H1 (cell line): ENCODE measurements around the gene AKIRIN2. TPM values are rescaled to one million over a fixed set of nuclear protein-coding genes. Genes with fewer than 3 reads are reported as not detected.

ENCODE experiments used
- CTCF ChIA-PET: fragments of 300-600 bp; sonication (Branson Sonifier 250); formaldehyde crosslinking; loops from one replicate; lab custom pipeline; 2021; ENCODE audit not compliant: partially characterized antibody; lab: Charles Lee
- POLR2A ChIA-PET: fragments of 300-600 bp; sonication (Branson Sonifier 250); formaldehyde crosslinking; loops from one replicate; lab custom pipeline; 2021; ENCODE audit warnings: inconsistent platforms; ENCODE audit not compliant: partially characterized antibody; lab: Charles Lee
- DNase-seq, 2 experiments: peaks; one replicate each; pipeline versions ENCODE4 v3.0.0 to v3.0.0-alpha.2; 2010 to 2022; ENCODE audit warnings: low spot score in 2 of 2, low read depth in 1 of 2, mixed read lengths in 1 of 2
- FAIRE-seq: peaks from 2 replicates; lab custom pipeline; 2011; peaks lifted over from hg19 to GRCh38; lab: Jason Lieb, UNC
- H2AFZ ChIP-seq: 2 replicates; pipeline ENCODE4 v1.8.1; 2012; ENCODE audit warnings: low read length, inconsistent platforms
- H2AK5ac ChIP-seq: 2 replicates; pipeline ENCODE4 v1.6.1; 2013; ENCODE audit warnings: low read depth, low read length
- H2BK120ac ChIP-seq: replicated peaks from 2 replicates; pipeline ENCODE3; 2013; ENCODE audit warnings: low read depth, low read length, inconsistent platforms
- H2BK12ac ChIP-seq: 2 replicates; pipeline ENCODE4 v1.6.1; 2013; ENCODE audit warnings: low read depth, low read length
- H2BK15ac ChIP-seq: 2 replicates; pipeline ENCODE4 v1.6.1; 2013; ENCODE audit warnings: low read length
- H2BK20ac ChIP-seq: 2 replicates; pipeline ENCODE4 v1.6.1; 2013; ENCODE audit warnings: low read length
- H2BK5ac ChIP-seq: 2 replicates; pipeline ENCODE4 v1.6.1; 2013; ENCODE audit warnings: low read depth, low read length
- H3K14ac ChIP-seq: 2 replicates; pipeline ENCODE4 v1.6.1; 2013; ENCODE audit warnings: inconsistent platforms; ENCODE audit not compliant: insufficient read length
- H3K18ac ChIP-seq: 2 replicates; pipeline ENCODE4 v1.6.1; 2013; ENCODE audit warnings: low read length; ENCODE audit errors: extremely low read depth
- H3K23ac ChIP-seq: 2 replicates; pipeline ENCODE4 v1.6.1; 2013; ENCODE audit warnings: inconsistent platforms; ENCODE audit not compliant: insufficient read length
- H3K23me2 ChIP-seq: 2 replicates; pipeline ENCODE4 v1.6.1; 2013; ENCODE audit warnings: low read depth, low read length
- H3K27ac ChIP-seq: 2 replicates; pipeline ENCODE4 v1.6.1; 2011; ENCODE audit warnings: low read depth, low read length, inconsistent platforms
- H3K27me3 ChIP-seq, 4 experiments: replicated peaks in 1 of 4; 1 replicate in 1 of 4; 2 replicates in 3 of 4; pipeline versions ENCODE4 v1.6.1 to v1.8.1; 2011 to 2013; ENCODE audit warnings: low read length in 3 of 4, mild to moderate bottlenecking in 3 of 4, inconsistent platforms in 2 of 4, mixed read lengths in 2 of 4, moderate library complexity in 1 of 4; ENCODE audit not compliant: control insufficient read depth in 3 of 4, insufficient read depth in 3 of 4; ENCODE audit errors: extremely low read depth in 1 of 4
- H3K36me3 ChIP-seq, 4 experiments: 2 replicates each; pipeline versions ENCODE4 v1.6.1 to v1.8.1; 2011 to 2013; ENCODE audit warnings: mild to moderate bottlenecking in 4 of 4, low read length in 3 of 4, moderate library complexity in 2 of 4, control low read depth in 1 of 4, inconsistent platforms in 1 of 4; ENCODE audit not compliant: insufficient read depth in 4 of 4, control insufficient read depth in 2 of 4
- H3K4ac ChIP-seq: replicated peaks from 2 replicates; pipeline ENCODE3; 2013; ENCODE audit warnings: low read length, low read depth, mixed read lengths, inconsistent platforms; ENCODE audit not compliant: insufficient read length
- H3K4me1 ChIP-seq, 4 experiments: replicated peaks in 1 of 4; 1 replicate in 1 of 4; 2 replicates in 3 of 4; pipeline versions ENCODE4 v1.6.1 to v1.8.1; 2011 to 2013; ENCODE audit warnings: low read length in 3 of 4, inconsistent platforms in 2 of 4, mixed read lengths in 1 of 4; ENCODE audit not compliant: insufficient read depth in 4 of 4, control insufficient read depth in 3 of 4
- H3K4me2 ChIP-seq, 2 experiments: 2 replicates each; pipeline versions ENCODE4 v1.6.1 to v1.8.1; 2011 to 2013; ENCODE audit warnings: low read depth in 2 of 2, low read length in 2 of 2, control low read depth in 1 of 2, inconsistent platforms in 1 of 2, mild to moderate bottlenecking in 1 of 2; ENCODE audit not compliant: insufficient read depth in 1 of 2
- H3K4me3 ChIP-seq, 4 experiments: fragments of 200-600, 300-600 bp in 1 of 4; sonication (generic), shearing (Covaris generic), sonication (Bioruptor Twin) in 1 of 4; 2 replicates each; pipeline versions ENCODE4 v1.5.1 to v1.8.1; 2011 to 2016; ENCODE audit warnings: low read length in 4 of 4, low read depth in 3 of 4, control low read depth in 2 of 4, inconsistent platforms in 2 of 4, mild to moderate bottlenecking in 2 of 4, mixed read lengths in 1 of 4, moderate library complexity in 1 of 4; ENCODE audit not compliant: insufficient read depth in 2 of 4; ENCODE audit errors: extremely low read depth in 1 of 4
- H3K56ac ChIP-seq: replicated peaks from 2 replicates; pipeline ENCODE3; 2013; ENCODE audit warnings: low read depth, mild to moderate bottlenecking, mixed read lengths, low read length, inconsistent platforms; ENCODE audit not compliant: insufficient read length
- H3K79me1 ChIP-seq: 2 replicates; pipeline ENCODE4 v1.6.1; 2013; ENCODE audit warnings: low read depth, low read length, control low read depth
- H3K79me2 ChIP-seq, 2 experiments: 2 replicates each; pipeline versions ENCODE4 v1.6.1 to v1.8.1; 2012 to 2013; ENCODE audit warnings: low read length in 2 of 2, mild to moderate bottlenecking in 2 of 2, inconsistent platforms in 1 of 2; ENCODE audit not compliant: insufficient read depth in 2 of 2, control insufficient read depth in 1 of 2
- H3K9ac ChIP-seq, 4 experiments: replicated peaks in 1 of 4; 1 replicate in 1 of 4; 2 replicates in 3 of 4; pipeline versions ENCODE4 v1.6.1 to v1.8.1; 2011 to 2013; ENCODE audit warnings: low read depth in 3 of 4, low read length in 3 of 4, control low read depth in 2 of 4, mild to moderate bottlenecking in 2 of 4, moderate library complexity in 2 of 4, inconsistent platforms in 1 of 4; ENCODE audit errors: extremely low read depth in 1 of 4
- H3K9me3 ChIP-seq, 2 experiments: 2 replicates each; pipeline versions ENCODE4 v1.6.1 to v1.8.1; 2012 to 2013; ENCODE audit warnings: mild to moderate bottlenecking in 2 of 2, moderate library complexity in 2 of 2, control low read depth in 1 of 2, inconsistent platforms in 1 of 2, low read depth in 1 of 2, low read length in 1 of 2, mixed read lengths in 1 of 2; ENCODE audit not compliant: insufficient read depth in 2 of 2
- H4K20me1 ChIP-seq, 2 experiments: replicated peaks in 1 of 2; 2 replicates each; pipeline versions ENCODE3 to v1.8.1; 2011 to 2013; ENCODE audit warnings: inconsistent platforms in 2 of 2, low read length in 2 of 2, mild to moderate bottlenecking in 1 of 2; ENCODE audit not compliant: insufficient read depth in 2 of 2, control insufficient read depth in 1 of 2
- H4K5ac ChIP-seq: 2 replicates; pipeline ENCODE4 v1.6.1; 2013; ENCODE audit warnings: low read length, low read depth, mixed read lengths, inconsistent platforms; ENCODE audit not compliant: insufficient read length
- H4K8ac ChIP-seq: 2 replicates; pipeline ENCODE4 v1.8.0; 2013; ENCODE audit warnings: mild to moderate bottlenecking, moderate library complexity, low read length, inconsistent platforms; ENCODE audit not compliant: insufficient read depth; ENCODE audit errors: extremely low read depth
- H4K91ac ChIP-seq: replicated peaks from 2 replicates; pipeline ENCODE3; 2013; ENCODE audit warnings: low read length, mixed read lengths, inconsistent platforms; ENCODE audit not compliant: insufficient read length
- HDAC2 ChIP-seq, 2 experiments: fragments of 300-600 bp in 1 of 2; sonication (generic) in 1 of 2; IDR thresholded peaks; 2 replicates each; pipeline ENCODE4 v1.6.1; 2011 to 2012; ENCODE audit warnings: low read depth in 2 of 2, low read length in 2 of 2, mild to moderate bottlenecking in 2 of 2, moderate library complexity in 2 of 2, borderline replicate concordance in 1 of 2, inconsistent platforms in 1 of 2
- JUND ChIP-seq: IDR thresholded peaks from 2 replicates; pipeline ENCODE4 v1.6.1; 2011; ENCODE audit warnings: mild to moderate bottlenecking, improper control_type of control experiment, low read length
- NANOG ChIP-seq: IDR thresholded peaks from 2 replicates; pipeline ENCODE4 v1.6.1; 2011; ENCODE audit warnings: low read length, low read depth, mild to moderate bottlenecking, inconsistent platforms; ENCODE audit not compliant: insufficient read depth, poor library complexity, severe bottlenecking
- YY1 ChIP-seq: IDR thresholded peaks from 2 replicates; pipeline ENCODE4 v1.6.1; 2011; ENCODE audit warnings: low read depth, mild to moderate bottlenecking, low read length
- WGBS, 2 experiments: shearing (Covaris generic) in 1 of 2; methylation state at CpG; one replicate each; pipeline versions ENCODE4 v1.1.6 to v1.1.7; 2013 to 2015; ENCODE audit warnings: low lambda C conversion rate in 2 of 2, mixed read lengths in 2 of 2, inconsistent platforms in 1 of 2, low coverage in 1 of 2, missing lambda C conversion rate in 1 of 2; ENCODE audit not compliant: insufficient replicate concordance in 2 of 2, insufficient coverage in 1 of 2, insufficient read length in 1 of 2; ENCODE audit errors: extremely low coverage in 1 of 2, missing lambda C conversion rate in 1 of 2; 5-methylcytosine and 5-hydroxymethylcytosine counted together
- polyA plus RNA-seq, 7 experiments: library from polyadenylated mRNA; depleted of rRNA in 3 of 7; stranded (reverse) in 5 of 7; unstranded in 2 of 7; fragments of >200 nt in 5 of 7; fragments of 200-250 nt in 2 of 7; gene quantifications; 1 replicate in 5 of 7; 2 replicates in 1 of 7; 4 replicates in 1 of 7; pipeline versions ENCODE4 v1.2.1 to v1.2.3, GENCODE V29; 2011 to 2013; ENCODE audit warnings: missing spikeins in 2 of 7, mixed read lengths in 2 of 7
- total RNA-seq: library from RNA; stranded (reverse); fragmentation: NEBNext Ultra II Directional; extraction: Animal tissue kit (Norgen Biotek cat#: 25700); gene quantifications from 2 replicates; pipeline ENCODE4 v1.2.1, GENCODE V29; 2021

AKIRIN2 gene
- total and polyA plus RNA-seq, 2 of the 8 experiments (the other 6 are each of a cell fraction or from before 2014, with no cell fraction given) = 35.6 to 75.3 TPM

- no peak overlapping the region for H3K27ac ChIP-seq
- no peak overlapping the region for H3K4ac ChIP-seq
- H4K8ac ChIP-seq = no peak overlapping the region
- H3K23ac ChIP-seq = no peak overlapping the region
- H3K27me3 ChIP-seq = no peaks in the 10 kb centered on the region
- no peaks in the 10 kb centered on the region for H3K36me3 ChIP-seq
- H3K9ac ChIP-seq = no peak overlapping the region
- H3K14ac ChIP-seq = no peak overlapping the region
- no peaks in the 10 kb centered on the region for H3K79me1 ChIP-seq
- H4K5ac ChIP-seq = no peak overlapping the region
- H3K4me3 ChIP-seq = no peak overlapping the region
- H3K18ac ChIP-seq = no peak overlapping the region
- no peak overlapping the region for H2AK5ac ChIP-seq
- peaks cover 0 to 10% of the 10 kb centered on the region in 2 experiments; a peak in 2 of 4 replicates for H3K9me3 ChIP-seq
- CTCF ChIA-PET = interaction anchor here (0.6 kb wide), 1 partner anchor 135 kb away, joined by 5 read pairs; no protein-coding TSS in a partner anchor
- H3K56ac ChIP-seq = no peak overlapping the region
- no peaks in the 10 kb centered on the region for H4K20me1 ChIP-seq
- H2BK12ac ChIP-seq = no peak overlapping the region
- POLR2A ChIA-PET = no interaction called here
- no peak overlapping the region for H2BK120ac ChIP-seq
- H2AFZ ChIP-seq = no peak overlapping the region
- no peak overlapping the region for H2BK20ac ChIP-seq
- no peaks in the 10 kb centered on the region for H3K79me2 ChIP-seq
- DNase-seq = no peak
- H3K23me2 ChIP-seq = no peaks in the 10 kb centered on the region
- H2BK15ac ChIP-seq = no peak overlapping the region
- no peaks in the 10 kb centered on the region for H3K4me1 ChIP-seq
- WGBS, 2 experiments = 88% methylated on average over 3 of the region's 5 CpGs; no CpG with 5 or more reads in 1 of the 2 experiments
- H3K4me2 ChIP-seq = no peak overlapping the region
- no peak overlapping the region for H2BK5ac ChIP-seq
- no peak for TF ChIP-seq YY1
- TF ChIP-seq NANOG = no peak
- no peak for TF ChIP-seq HDAC2 (IDR thresholded peaks at IDR 0.05; ENCODE audit: borderline replicate concordance in 1 of 2, low read depth in 2 of 2, low read length in 2 of 2)
- TF ChIP-seq JUND = no peak
- FAIRE-seq = no peak
- H4K91ac ChIP-seq = no peak overlapping the region
Observed at GRCh38 chr6:87736809-87737540, 34.9 kb upstream of the AKIRIN2 start.
